Astrocyte (in vitro differentiated cells and primary cell): ENCODE results near the gene CACNA1B. TPM values are rescaled to one million over a fixed set of nuclear protein-coding genes. Genes with fewer than 3 reads are reported as not detected.

Experiments used
- DNase-seq: peaks from one replicate; pipeline ENCODE4 v3.0.0-alpha.2; 2010; ENCODE audit warnings: low read depth
- FAIRE-seq: peaks from 2 replicates; lab custom pipeline; 2011; peaks lifted over from hg19 to GRCh38; lab: Jason Lieb, UNC
- H2AFZ ChIP-seq: 2 replicates; pipeline ENCODE4 v1.6.0; 2012; ENCODE audit warnings: low read depth, low read length, inconsistent platforms
- H3K27ac ChIP-seq: 2 replicates; pipeline ENCODE4 v1.5.1; 2011; ENCODE audit warnings: low read depth, low read length, inconsistent platforms
- H3K27me3 ChIP-seq: 2 replicates; pipeline ENCODE4 v1.6.0; 2011; ENCODE audit warnings: low read length, inconsistent platforms; ENCODE audit not compliant: insufficient read depth
- H3K36me3 ChIP-seq: 2 replicates; pipeline ENCODE4 v1.5.1; 2011; ENCODE audit warnings: low read length, inconsistent platforms; ENCODE audit not compliant: insufficient read depth
- H3K4me1 ChIP-seq: 2 replicates; pipeline ENCODE4 v1.5.1; 2011; ENCODE audit warnings: low read length, inconsistent platforms; ENCODE audit not compliant: insufficient read depth
- H3K4me2 ChIP-seq: 2 replicates; pipeline ENCODE4 v1.6.0; 2012; ENCODE audit warnings: low read length, inconsistent platforms
- H3K4me3 ChIP-seq: 2 replicates; pipeline ENCODE4 v1.5.1; 2011; ENCODE audit warnings: low read depth, mild to moderate bottlenecking, low read length, inconsistent platforms; ENCODE audit not compliant: insufficient read depth
- H3K79me2 ChIP-seq: 2 replicates; pipeline ENCODE4 v1.6.0; 2012; ENCODE audit warnings: mild to moderate bottlenecking, low read length, inconsistent platforms; ENCODE audit not compliant: insufficient read depth
- H3K9ac ChIP-seq: 2 replicates; pipeline ENCODE4 v1.6.0; 2012; ENCODE audit warnings: mild to moderate bottlenecking, low read length, inconsistent platforms
- H3K9me3 ChIP-seq: 2 replicates; pipeline ENCODE4 v1.5.1; 2012; ENCODE audit warnings: low read depth, mild to moderate bottlenecking, low read length, inconsistent platforms; ENCODE audit not compliant: insufficient read depth
- H4K20me1 ChIP-seq: 2 replicates; pipeline ENCODE4 v1.6.0; 2012; ENCODE audit warnings: low read length, inconsistent platforms; ENCODE audit not compliant: insufficient read depth
- H3K27ac Mint-ChIP-seq: one replicate; pipeline ENCODE4 v1.8.0; 2021; ENCODE audit warnings: mild to moderate bottlenecking, mixed read lengths; ENCODE audit not compliant: unreplicated experiment
- H3K27me3 Mint-ChIP-seq: one replicate; pipeline ENCODE4 v1.8.0; 2021; ENCODE audit warnings: low read depth, mixed read lengths; ENCODE audit not compliant: unreplicated experiment
- H3K36me3 Mint-ChIP-seq: one replicate; pipeline ENCODE4 v1.8.0; 2021; ENCODE audit warnings: low read depth, mixed read lengths; ENCODE audit not compliant: unreplicated experiment
- H3K4me1 Mint-ChIP-seq: one replicate; pipeline ENCODE4 v1.8.0; 2021; ENCODE audit warnings: low read depth, mixed read lengths; ENCODE audit not compliant: unreplicated experiment
- H3K4me3 Mint-ChIP-seq: one replicate; pipeline ENCODE4 v1.8.0; 2021; ENCODE audit warnings: mild to moderate bottlenecking, moderate library complexity, mixed read lengths; ENCODE audit not compliant: unreplicated experiment
- H3K9me3 Mint-ChIP-seq: one replicate; pipeline ENCODE4 v1.8.0; 2021; ENCODE audit warnings: mild to moderate bottlenecking, mixed read lengths; ENCODE audit not compliant: unreplicated experiment
- CTCF ChIP-seq: IDR thresholded peaks from 2 replicates; pipeline ENCODE4 v1.5.1; 2011; ENCODE audit warnings: low read depth, mild to moderate bottlenecking, inconsistent platforms, low read length, moderate library complexity; ENCODE audit not compliant: insufficient read depth
- EZH2 ChIP-seq: IDR thresholded peaks from 2 replicates; pipeline ENCODE4 v1.6.1; 2012; ENCODE audit warnings: mild to moderate bottlenecking, low read length, inconsistent platforms; ENCODE audit not compliant: insufficient read depth
- total RNA-seq: library from RNA; stranded (reverse); gene quantifications from 2 replicates; pipeline ENCODE4 v1.2.1, GENCODE V29; 2021

Gene CACNA1B
- total RNA-seq, 1 donor from 2014 or later = 3.1 TPM

- H3K4me3 ChIP-seq = no peak overlapping the region
- no peak overlapping the region for H3K9ac ChIP-seq
- H3K4me3 Mint-ChIP-seq = no peak overlapping the region
- no peak overlapping the region for H2AFZ ChIP-seq
- no peak for TF ChIP-seq CTCF
- TF ChIP-seq EZH2 = no peak
- H3K9me3 Mint-ChIP-seq = peaks cover 8% of the 10 kb centered on the region
- no peaks in the 10 kb centered on the region for H3K27me3 Mint-ChIP-seq
- peaks cover 4% of the 10 kb centered on the region for H3K36me3 Mint-ChIP-seq
- no peaks in the 10 kb centered on the region for H3K27me3 ChIP-seq
- no peak for FAIRE-seq
- no peaks in the 10 kb centered on the region for H3K4me1 ChIP-seq
- H3K9me3 ChIP-seq = peaks cover 23% of the 10 kb centered on the region
- no peak overlapping the region for H3K4me2 ChIP-seq
- no peaks in the 10 kb centered on the region for H3K79me2 ChIP-seq
- no peak overlapping the region for H3K27ac Mint-ChIP-seq
- no peaks in the 10 kb centered on the region for H3K36me3 ChIP-seq
- no peaks in the 10 kb centered on the region for H3K4me1 Mint-ChIP-seq
- no peak for DNase-seq
- no peak overlapping the region for H3K27ac ChIP-seq
- no peaks in the 10 kb centered on the region for H4K20me1 ChIP-seq
Measured at GRCh38 chr9:138095813-138096518, 218.4 kb downstream of the CACNA1B start.

- no peak overlapping the region for H3K4me3 ChIP-seq
- Mint-ChIP-seq H3K36me3 (peaks cover 4% of the 10 kb centered on the region), H3K4me3 (no peak overlapping the region), H3K27me3 (no peaks in the 10 kb centered on the region), H3K4me1 (no peaks in the 10 kb centered on the region), H3K9me3 (peaks cover 8% of the 10 kb centered on the region), H3K27ac (no peak overlapping the region)
- H3K79me2 ChIP-seq = no peaks in the 10 kb centered on the region
- H3K9ac ChIP-seq = no peak overlapping the region
- no peaks in the 10 kb centered on the region for H3K4me1 ChIP-seq
- TF ChIP-seq CTCF = no peak
- TF ChIP-seq EZH2 = no peak
- DNase-seq = no peak
- FAIRE-seq = no peak
- H3K4me2 ChIP-seq = no peak overlapping the region
- H3K36me3 ChIP-seq = no peaks in the 10 kb centered on the region
- peaks cover 23% of the 10 kb centered on the region for H3K9me3 ChIP-seq
- H4K20me1 ChIP-seq = no peaks in the 10 kb centered on the region
- no peak overlapping the region for H2AFZ ChIP-seq
- no peaks in the 10 kb centered on the region for H3K27me3 ChIP-seq
- no peak overlapping the region for H3K27ac ChIP-seq
Measured at GRCh38 chr9:138096519-138096845, 218.9 kb downstream of the CACNA1B start.

- Histone ChIP-seq H3K9me3 (peaks cover 23% of the 10 kb centered on the region), H4K20me1 (no peaks in the 10 kb centered on the region), H3K4me1 (no peaks in the 10 kb centered on the region), H3K27ac (no peak overlapping the region), H2AFZ (no peak overlapping the region), H3K9ac (no peak overlapping the region), H3K79me2 (no peaks in the 10 kb centered on the region), H3K27me3 (no peaks in the 10 kb centered on the region), H3K36me3 (no peaks in the 10 kb centered on the region), H3K4me2 (no peak overlapping the region), H3K4me3 (no peak overlapping the region)
- H3K36me3 Mint-ChIP-seq = peaks cover 4% of the 10 kb centered on the region
- H3K9me3 Mint-ChIP-seq = peaks cover 2% of the 10 kb centered on the region
- no peak for TF ChIP-seq EZH2
- no peak for TF ChIP-seq CTCF
- no peaks in the 10 kb centered on the region for H3K4me1 Mint-ChIP-seq
- H3K4me3 Mint-ChIP-seq = no peak overlapping the region
- H3K27me3 Mint-ChIP-seq = no peaks in the 10 kb centered on the region
- FAIRE-seq (no peak), DNase-seq (no peak)
- no peak overlapping the region for H3K27ac Mint-ChIP-seq
Measured at GRCh38 chr9:138097501-138097991, 220.0 kb downstream of the CACNA1B start.
